ENCODE results near the gene LRRTM4.

GRCh38 chr2:77513191-77513590, 9.0 kb downstream of the LRRTM4 start:
- TF ChIP-seq POLR2A (IDR thresholded peaks at IDR 0.05; ENCODE audit: low read length) (no peak), CTCF (IDR thresholded peaks at IDR 0.05) (no peak)
